Measurements from ENCODE around the gene SLIT3.

The SLIT3 gene

GRCh38 chr5:169088028-169088725 lies 212.8 kb downstream of the SLIT3 start:
- Mint-ChIP-seq H3K9me3 (peaks cover 4 to 10% of the 10 kb centered on the region in 2 donors), H3K36me3 (no peaks in the 10 kb centered on the region), H3K27me3 (no peaks in the 10 kb centered on the region), H3K27ac (no peak overlapping the region), H3K4me1 (no peaks in the 10 kb centered on the region), H3K4me3 (no peak overlapping the region)
- ATAC-seq (replicated peaks): no peak
- DNase-seq: no peak

DNA sequence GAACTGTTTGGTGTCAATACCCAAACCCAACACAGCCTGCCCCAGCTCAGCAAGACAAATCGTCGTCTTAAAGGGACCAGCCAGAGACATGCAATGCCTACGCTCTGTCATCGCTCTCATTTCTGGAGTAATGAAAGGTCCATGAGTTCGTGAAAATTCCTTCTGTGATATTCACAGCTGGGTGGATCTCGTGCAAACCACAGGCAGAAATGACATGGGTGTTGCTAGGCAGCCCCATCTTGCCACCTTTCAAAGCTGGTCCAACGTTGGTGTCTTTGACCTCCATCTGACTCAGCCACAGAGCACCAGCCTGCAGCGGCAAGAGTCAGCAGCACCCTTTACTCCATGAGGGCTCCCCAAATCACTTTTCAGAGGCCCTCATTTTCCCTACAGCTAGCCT lies 215.3 kb downstream of the SLIT3 start:
- Mint-ChIP-seq H3K36me3 (no peaks in the 10 kb centered on the region), H3K4me3 (no peak overlapping the region), H3K4me1 (no peaks in the 10 kb centered on the region), H3K9me3 (peaks cover 3 to 8% of the 10 kb centered on the region in 2 donors), H3K27me3 (no peaks in the 10 kb centered on the region), H3K27ac (no peak overlapping the region)
- ATAC-seq (replicated peaks) (no peak), DNase-seq (no peak)

- DNase-seq (no peak), ATAC-seq (replicated peaks) (no peak)
- H3K27ac Mint-ChIP-seq: no peak overlapping the region
- H3K4me1 Mint-ChIP-seq: no peaks in the 10 kb centered on the region
- no peak overlapping the region for H3K4me3 Mint-ChIP-seq
- no peaks in the 10 kb centered on the region for H3K27me3 Mint-ChIP-seq
- H3K36me3 Mint-ChIP-seq: no peaks in the 10 kb centered on the region
- H3K9me3 Mint-ChIP-seq: peaks cover 0 to 7% of the 10 kb centered on the region in 2 donors
These were observed 215.7 kb downstream of the SLIT3 start for GRCh38 chr5:169085212-169085611.

GRCh38 chr5:169084775-169085174 lies 216.2 kb downstream of the SLIT3 start:
- H3K4me3 Mint-ChIP-seq: no peak overlapping the region
- H3K4me1 Mint-ChIP-seq: no peaks in the 10 kb centered on the region
- ATAC-seq (replicated peaks) (no peak), DNase-seq (no peak)
- H3K27ac Mint-ChIP-seq: no peak overlapping the region
- peaks cover 0 to 4% of the 10 kb centered on the region in 2 donors for H3K9me3 Mint-ChIP-seq
- H3K27me3 Mint-ChIP-seq: no peaks in the 10 kb centered on the region
- no peaks in the 10 kb centered on the region for H3K36me3 Mint-ChIP-seq

GRCh38 chr5:169083394-169084018 lies 217.4 kb downstream of the SLIT3 start:
- Mint-ChIP-seq H3K27me3 (peaks cover 0 to 1% of the 10 kb centered on the region in 2 donors), H3K27ac (no peak overlapping the region), H3K4me1 (no peaks in the 10 kb centered on the region), H3K9me3 (peaks cover 0 to 1% of the 10 kb centered on the region in 2 donors), H3K4me3 (no peak overlapping the region), H3K36me3 (no peaks in the 10 kb centered on the region)
- ATAC-seq (replicated peaks): no peak
- no peak for DNase-seq

DNA sequence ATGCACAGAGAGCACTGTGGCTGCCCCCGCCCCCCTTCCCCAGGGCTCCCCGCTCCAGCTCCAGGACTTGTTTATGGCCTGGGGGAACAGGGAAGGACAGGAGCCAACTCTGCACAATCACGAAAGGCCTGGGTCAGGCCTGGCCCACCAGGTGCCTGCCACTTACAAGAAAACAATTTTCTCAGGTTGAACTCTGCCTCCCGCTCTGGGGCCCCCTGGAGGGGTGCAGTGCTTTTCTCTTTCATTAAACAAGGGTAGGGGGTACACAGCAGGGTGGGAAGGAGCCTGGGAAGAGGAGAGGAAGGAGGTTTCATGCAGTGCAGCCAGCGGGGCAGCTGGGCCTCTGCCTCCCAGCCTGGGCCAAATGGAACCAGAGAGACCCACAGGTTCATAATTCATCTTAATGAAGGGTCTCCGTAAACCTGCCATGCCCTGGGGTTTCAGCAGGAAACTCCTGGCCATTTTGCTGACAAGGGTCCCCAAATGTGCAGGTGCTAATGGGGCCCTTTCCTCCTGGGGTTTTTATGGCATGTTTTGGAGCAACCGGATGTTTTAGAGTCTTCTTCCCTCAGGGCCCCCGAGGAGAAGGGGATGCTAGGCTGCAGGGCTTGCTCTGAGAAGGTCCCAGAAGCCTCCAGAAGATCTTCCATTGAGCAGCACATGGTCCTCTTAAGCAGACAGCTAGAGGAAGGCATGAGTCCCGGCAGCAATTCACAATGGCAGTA lies 219.8 kb downstream of the SLIT3 start:
- Mint-ChIP-seq H3K9me3 (peaks cover 0 to 1% of the 10 kb centered on the region in 2 donors), H3K4me1 (no peaks in the 10 kb centered on the region), H3K36me3 (no peaks in the 10 kb centered on the region), H3K27me3 (peaks cover 0 to 7% of the 10 kb centered on the region in 2 donors), H3K27ac (no peak overlapping the region), H3K4me3 (no peak overlapping the region)
- ATAC-seq (replicated peaks) (no peak), DNase-seq (no peak)

- Mint-ChIP-seq H3K9me3 (no peaks in the 10 kb centered on the region), H3K4me1 (no peaks in the 10 kb centered on the region), H3K36me3 (no peaks in the 10 kb centered on the region), H3K27ac (no peak overlapping the region), H3K4me3 (no peak overlapping the region), H3K27me3 (peaks cover 0 to 7% of the 10 kb centered on the region in 2 donors)
- ATAC-seq (replicated peaks): no peak
- no peak for DNase-seq
These were observed 220.5 kb downstream of the SLIT3 start for GRCh38 chr5:169080448-169080911.

- Mint-ChIP-seq H3K4me1 (no peaks in the 10 kb centered on the region), H3K9me3 (no peaks in the 10 kb centered on the region), H3K4me3 (no peak overlapping the region), H3K36me3 (no peaks in the 10 kb centered on the region), H3K27me3 (peaks cover 0 to 7% of the 10 kb centered on the region in 2 donors), H3K27ac (no peak overlapping the region)
- ATAC-seq (replicated peaks) (no peak), DNase-seq (no peak)
These were observed 221.2 kb downstream of the SLIT3 start for GRCh38 chr5:169079697-169080096.

- Mint-ChIP-seq H3K4me3 (no peak overlapping the region), H3K4me1 (no peaks in the 10 kb centered on the region), H3K9me3 (peaks cover 0 to 3% of the 10 kb centered on the region in 2 donors), H3K27me3 (peaks cover 0 to 7% of the 10 kb centered on the region in 2 donors), H3K36me3 (no peaks in the 10 kb centered on the region), H3K27ac (no peak overlapping the region)
- ATAC-seq (replicated peaks) (no peak), DNase-seq (no peak)
These were observed 226.1 kb downstream of the SLIT3 start for GRCh38 chr5:169074839-169075238.

DNA sequence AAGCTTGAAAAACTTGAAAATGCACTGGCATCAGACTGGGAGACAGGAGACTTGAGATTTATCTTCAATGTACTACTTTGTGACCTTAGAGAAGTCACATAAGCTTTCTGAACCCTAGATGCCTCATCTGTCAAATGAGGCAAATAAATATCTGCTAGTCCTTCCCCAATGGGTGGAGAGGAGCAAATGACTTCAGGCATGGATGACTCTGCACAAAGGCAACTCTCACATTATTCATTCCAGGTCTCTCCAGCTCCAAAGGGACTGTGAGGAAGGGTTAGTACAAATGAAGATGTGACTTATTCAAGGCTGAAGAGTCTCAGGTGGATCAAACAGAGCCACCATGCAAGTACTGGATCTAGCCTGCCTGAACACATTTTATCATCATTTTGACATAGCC lies 228.7 kb downstream of the SLIT3 start:
- Mint-ChIP-seq H3K27me3 (no peaks in the 10 kb centered on the region), H3K4me3 (no peak overlapping the region), H3K27ac (no peak overlapping the region), H3K4me1 (no peaks in the 10 kb centered on the region), H3K36me3 (no peaks in the 10 kb centered on the region), H3K9me3 (peaks cover 0 to 3% of the 10 kb centered on the region in 2 donors)
- ATAC-seq (replicated peaks) (no peak), DNase-seq (no peak)

- no peaks in the 10 kb centered on the region for H3K36me3 Mint-ChIP-seq
These were observed 230.5 kb downstream of the SLIT3 start for GRCh38 chr5:169070413-169070812.

GRCh38 chr5:169067751-169068173 lies 233.2 kb downstream of the SLIT3 start:
- no peaks in the 10 kb centered on the region for H3K4me1 Mint-ChIP-seq
- H3K4me3 Mint-ChIP-seq: no peak overlapping the region
- H3K27ac Mint-ChIP-seq: no peak overlapping the region
- DNase-seq (no peak), ATAC-seq (replicated peaks) (no peak)
- H3K36me3 Mint-ChIP-seq: no peaks in the 10 kb centered on the region
- H3K27me3 Mint-ChIP-seq: peaks cover 4 to 6% of the 10 kb centered on the region in 2 donors
- no peaks in the 10 kb centered on the region for H3K9me3 Mint-ChIP-seq

More at GRCh38 chr5:169070413-169070812, 230.5 kb downstream of the SLIT3 start:
- no peak for DNase-seq
- Mint-ChIP-seq H3K4me3 (no peak overlapping the region), H3K27me3 (no peaks in the 10 kb centered on the region), H3K27ac (no peak overlapping the region), H3K4me1 (no peaks in the 10 kb centered on the region), H3K9me3 (peaks cover 0 to 3% of the 10 kb centered on the region in 2 donors)
- no peak for ATAC-seq (replicated peaks)

- Mint-ChIP-seq H3K4me1 (no peaks in the 10 kb centered on the region), H3K27ac (no peak overlapping the region), H3K4me3 (no peak overlapping the region), H3K36me3 (no peaks in the 10 kb centered on the region), H3K27me3 (peaks cover 4 to 6% of the 10 kb centered on the region in 2 donors), H3K9me3 (no peaks in the 10 kb centered on the region)
- ATAC-seq (replicated peaks) (no peak), DNase-seq (no peak)
These were observed 235.5 kb downstream of the SLIT3 start for GRCh38 chr5:169065400-169065799.

DNA sequence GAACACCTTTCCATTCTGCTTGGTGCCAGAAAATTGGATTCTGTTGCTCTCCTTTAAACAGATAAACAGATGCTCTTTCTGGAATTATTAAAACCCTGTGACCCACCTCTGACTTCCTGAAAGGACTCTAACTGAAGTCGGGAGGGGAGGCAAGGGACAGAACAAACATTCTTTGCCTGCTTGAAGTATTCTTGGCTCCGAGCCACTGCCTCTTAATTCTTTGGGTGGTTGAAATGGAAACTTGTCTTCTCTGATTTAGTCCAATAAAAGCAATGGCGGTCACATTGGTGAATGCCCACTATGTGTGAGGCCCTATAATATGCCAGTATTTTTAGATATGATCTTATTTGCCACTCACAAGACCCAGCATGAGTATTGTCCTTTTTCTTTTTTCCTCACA lies 236.8 kb downstream of the SLIT3 start:
- H3K27me3 Mint-ChIP-seq: peaks cover 4 to 6% of the 10 kb centered on the region in 2 donors
- DNase-seq (no peak), ATAC-seq (replicated peaks) (no peak)
- H3K27ac Mint-ChIP-seq: no peak overlapping the region
- no peak overlapping the region for H3K4me3 Mint-ChIP-seq
- H3K36me3 Mint-ChIP-seq: no peaks in the 10 kb centered on the region
- H3K9me3 Mint-ChIP-seq: no peaks in the 10 kb centered on the region
- H3K4me1 Mint-ChIP-seq: no peaks in the 10 kb centered on the region
